Peyer's patch (tissue), 4 donors: Measurements from ENCODE around the gene KIAA0930. TPM values are rescaled to one million over a fixed set of nuclear protein-coding genes. Genes with fewer than 3 reads are reported as not detected.
A peak's percentile ranks its signal among the peaks of the same experiment; 100 is the strongest.

Source experiments
- DNase-seq, 3 donors: peaks; one replicate each; pipeline ENCODE4 v3.0.0-alpha.2; 2017 to 2019
- H3K27ac ChIP-seq, 4 donors: fragments of 200-600 bp; sonication (generic); one replicate each; pipeline ENCODE4 v1.5.1; 2016 to 2019
- H3K27me3 ChIP-seq, 2 donors: fragments of 200-600 bp; sonication (generic); one replicate each; pipeline ENCODE4 v1.5.1; 2019
- H3K36me3 ChIP-seq, 3 donors: fragments of 200-600 bp; sonication (generic); one replicate each; pipeline ENCODE4 v1.5.1; 2016 to 2019
- H3K4me1 ChIP-seq, 4 donors: fragments of 200-600 bp; sonication (generic); one replicate each; pipeline ENCODE4 v1.5.1; 2016 to 2019
- H3K4me3 ChIP-seq, 4 donors: fragments of 200-600 bp; sonication (generic); 1 replicate in 3 of 4; 2 replicates in 1 of 4; pipeline ENCODE4 v1.5.1; 2016 to 2019; ENCODE audit warnings: mild to moderate bottlenecking in 1 of 4
- H3K9me3 ChIP-seq, 4 donors: fragments of 200-600 bp; sonication (generic); one replicate each; pipeline ENCODE4 v1.5.1; 2016 to 2019; ENCODE audit warnings: mild to moderate bottlenecking in 1 of 4
- POLR2A ChIP-seq, 2 donors: fragments of 450-650 bp; IDR thresholded peaks; one replicate each; pipeline ENCODE4 v1.5.1; 2017; ENCODE audit warnings: antibody characterized with exemption in 2 of 2, mild to moderate bottlenecking in 2 of 2, moderate library complexity in 2 of 2
- total RNA-seq, 4 donors: library from RNA; depleted of rRNA; stranded (reverse); fragments of >200 nt; gene quantifications; one replicate each; pipeline ENCODE4 v1.1.0, GENCODE V29; 2016
- TF ChIP-seq, protein P1 (sequence below), 6 experiments: fragments of 450-650 bp in 4 of 6; fragments of 200-600 bp in 2 of 6; sonication (generic) in 1 of 6; IDR thresholded peaks; one replicate each; pipeline ENCODE4 v1.5.1; 2017 to 2019; ENCODE audit warnings: antibody characterized with exemption in 6 of 6, mild to moderate bottlenecking in 3 of 6, moderate library complexity in 1 of 6

Gene KIAA0930
- total RNA-seq, 4 donors from 2014 or later, result 21.2 to 41.3 (median 27.8) TPM

DNA sequence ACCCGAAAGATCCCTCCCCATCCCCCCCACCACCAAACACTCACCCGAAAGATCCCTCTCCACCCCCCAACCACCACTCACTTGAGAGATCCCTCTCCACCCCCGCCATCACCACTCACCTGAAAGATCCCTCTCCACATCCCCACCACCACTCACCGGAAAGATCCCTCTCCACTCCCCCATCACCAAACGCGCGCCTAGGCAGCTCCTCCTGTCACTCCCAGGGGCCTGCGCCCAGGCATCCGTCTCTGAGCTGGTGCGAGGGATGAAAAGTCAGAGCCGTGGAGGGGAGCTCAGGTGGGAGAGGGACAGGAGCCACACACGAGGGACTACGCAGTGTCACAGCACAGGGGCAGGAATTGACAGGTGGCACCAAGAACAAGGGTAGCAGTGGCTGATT lies 11.5 kb downstream of the KIAA0930 start:
- no peaks in the 10 kb centered on the region for H3K36me3 ChIP-seq
- peaks cover 0 to 11% (median 0%) of the 10 kb centered on the region in 4 donors for H3K4me1 ChIP-seq
- H3K27me3 ChIP-seq, result no peaks in the 10 kb centered on the region
- no peak overlapping the region for H3K4me3 ChIP-seq
- no peak for DNase-seq
- H3K27ac ChIP-seq, result no peak overlapping the region
- H3K9me3 ChIP-seq, result no peaks in the 10 kb centered on the region
- TF ChIP-seq, protein P1, sequence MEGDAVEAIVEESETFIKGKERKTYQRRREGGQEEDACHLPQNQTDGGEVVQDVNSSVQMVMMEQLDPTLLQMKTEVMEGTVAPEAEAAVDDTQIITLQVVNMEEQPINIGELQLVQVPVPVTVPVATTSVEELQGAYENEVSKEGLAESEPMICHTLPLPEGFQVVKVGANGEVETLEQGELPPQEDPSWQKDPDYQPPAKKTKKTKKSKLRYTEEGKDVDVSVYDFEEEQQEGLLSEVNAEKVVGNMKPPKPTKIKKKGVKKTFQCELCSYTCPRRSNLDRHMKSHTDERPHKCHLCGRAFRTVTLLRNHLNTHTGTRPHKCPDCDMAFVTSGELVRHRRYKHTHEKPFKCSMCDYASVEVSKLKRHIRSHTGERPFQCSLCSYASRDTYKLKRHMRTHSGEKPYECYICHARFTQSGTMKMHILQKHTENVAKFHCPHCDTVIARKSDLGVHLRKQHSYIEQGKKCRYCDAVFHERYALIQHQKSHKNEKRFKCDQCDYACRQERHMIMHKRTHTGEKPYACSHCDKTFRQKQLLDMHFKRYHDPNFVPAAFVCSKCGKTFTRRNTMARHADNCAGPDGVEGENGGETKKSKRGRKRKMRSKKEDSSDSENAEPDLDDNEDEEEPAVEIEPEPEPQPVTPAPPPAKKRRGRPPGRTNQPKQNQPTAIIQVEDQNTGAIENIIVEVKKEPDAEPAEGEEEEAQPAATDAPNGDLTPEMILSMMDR (IDR thresholded peaks at IDR 0.05), result no peak
- no peak for TF ChIP-seq POLR2A (IDR thresholded peaks at IDR 0.05)

DNA sequence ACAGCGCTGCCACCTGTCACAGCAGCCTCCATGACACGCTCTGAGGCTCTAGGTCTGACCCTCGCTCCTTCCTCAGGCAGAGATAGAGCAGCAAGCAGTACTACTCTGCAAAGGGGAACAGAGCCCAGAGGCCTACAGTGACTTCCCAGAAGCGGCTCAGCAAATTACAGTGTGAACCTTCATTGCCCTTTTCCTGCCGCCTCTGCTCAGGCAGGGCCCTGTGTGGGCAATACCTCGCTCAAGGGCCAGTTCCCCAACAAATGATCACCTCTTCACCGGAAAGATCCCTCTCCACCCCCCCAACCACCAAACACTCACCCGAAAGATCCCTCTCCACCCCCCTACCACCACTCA lies 12.3 kb downstream of the KIAA0930 start:
- Histone ChIP-seq H3K27ac (no peak overlapping the region), H3K27me3 (no peaks in the 10 kb centered on the region)
- TF ChIP-seq, protein P1 (IDR thresholded peaks at IDR 0.05), result no peak
- TF ChIP-seq POLR2A (IDR thresholded peaks at IDR 0.05), result no peak

DNA sequence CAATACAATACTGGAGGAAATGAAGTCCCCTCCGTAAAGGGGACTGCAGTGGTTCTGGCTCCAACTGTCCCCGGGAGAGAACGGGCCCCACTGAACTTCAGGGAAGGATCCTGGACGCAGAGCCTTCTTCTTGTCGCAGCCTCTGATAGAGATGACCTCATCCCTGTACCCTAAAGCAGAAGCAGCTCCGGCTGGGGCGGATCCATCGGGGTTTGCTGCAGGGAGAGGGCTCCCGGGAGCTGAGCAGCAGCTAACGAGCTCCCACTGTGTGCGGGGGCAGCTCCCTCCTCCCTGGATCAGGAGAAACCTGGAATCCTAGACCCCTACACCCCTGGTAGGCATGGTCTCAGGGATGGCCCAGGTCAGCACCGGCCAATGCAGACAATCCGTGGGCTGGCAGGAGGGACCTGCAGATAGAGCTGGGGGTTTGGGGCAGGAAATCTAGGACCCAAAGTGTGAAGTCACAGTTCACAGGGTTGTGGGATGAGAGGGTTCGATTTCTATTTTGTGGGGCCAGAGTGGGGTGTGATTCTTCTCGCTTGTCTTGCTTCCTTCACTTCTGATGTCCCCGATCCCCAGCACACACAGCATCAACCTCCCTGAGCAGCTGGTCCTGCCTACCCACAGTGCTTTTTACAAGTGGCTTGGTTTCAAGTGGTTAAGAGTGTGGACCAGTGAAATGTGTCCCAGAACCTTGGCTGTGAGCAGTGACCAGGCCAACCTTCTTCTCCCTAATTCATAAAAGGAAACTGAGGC lies 12.9 kb downstream of the KIAA0930 start:
- Histone ChIP-seq H3K4me3 (no peak overlapping the region), H3K9me3 (no peaks in the 10 kb centered on the region), H3K36me3 (no peaks in the 10 kb centered on the region), H3K27me3 (no peaks in the 10 kb centered on the region), H3K4me1 (peaks cover 0 to 16% (median 5%) of the 10 kb centered on the region in 4 donors), H3K27ac (no peak overlapping the region)
- no peak for TF ChIP-seq POLR2A (IDR thresholded peaks at IDR 0.05)
- TF ChIP-seq, protein P1 (IDR thresholded peaks at IDR 0.05), result no peak
- DNase-seq, result no peak

More for the DNA sequence above, 12.3 kb downstream of the KIAA0930 start:
- no peaks in the 10 kb centered on the region for H3K36me3 ChIP-seq
- DNase-seq, result no peak
- no peaks in the 10 kb centered on the region for H3K9me3 ChIP-seq
- H3K4me1 ChIP-seq, result peaks cover 0 to 13% (median 2%) of the 10 kb centered on the region in 4 donors
- H3K4me3 ChIP-seq, result no peak overlapping the region

DNA sequence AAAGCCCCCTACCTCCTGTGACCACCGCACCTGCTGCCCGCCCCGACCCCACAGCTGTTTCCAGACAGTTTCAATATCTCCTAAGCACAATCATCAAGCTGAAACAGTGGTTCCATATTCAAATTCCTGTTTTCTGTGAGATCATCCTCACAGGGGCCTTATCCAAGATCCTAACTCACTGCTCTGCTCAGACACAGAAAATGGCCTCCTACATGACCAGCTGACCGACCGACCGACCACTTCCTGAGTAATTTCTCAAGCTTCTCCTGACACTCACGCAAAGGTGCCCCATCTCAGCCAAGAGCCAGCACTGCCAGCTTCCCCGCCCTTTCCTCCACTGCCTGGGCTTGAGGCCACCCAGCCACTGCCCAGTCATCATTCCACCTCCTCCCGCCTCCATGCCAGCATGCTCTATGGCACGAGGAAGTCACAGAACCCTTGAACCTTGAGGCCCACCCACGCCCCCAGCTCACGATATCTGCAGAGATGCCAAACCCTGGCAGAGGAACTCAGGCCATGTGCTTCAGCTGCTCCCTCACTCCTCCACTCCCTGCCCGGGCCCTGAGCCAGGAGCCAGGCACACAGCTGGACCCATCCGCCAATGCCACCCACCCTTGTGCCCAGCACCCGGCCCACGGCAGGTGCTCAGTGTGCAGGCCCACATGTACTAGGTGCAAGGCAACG lies 14.0 kb downstream of the KIAA0930 start:
- Histone ChIP-seq H3K4me1 (peaks cover 0 to 16% (median 5%) of the 10 kb centered on the region in 4 donors), H3K27me3 (no peaks in the 10 kb centered on the region), H3K4me3 (no peak overlapping the region), H3K27ac (peak overlapping the region in 2 of 4 donors; percentile 30 to 32), H3K9me3 (no peaks in the 10 kb centered on the region), H3K36me3 (no peaks in the 10 kb centered on the region)
- TF ChIP-seq POLR2A (IDR thresholded peaks at IDR 0.05), result no peak
- TF ChIP-seq, protein P1 (IDR thresholded peaks at IDR 0.05), result no peak
- peak in 1 of 3 donors; percentile 52 for DNase-seq

DNA sequence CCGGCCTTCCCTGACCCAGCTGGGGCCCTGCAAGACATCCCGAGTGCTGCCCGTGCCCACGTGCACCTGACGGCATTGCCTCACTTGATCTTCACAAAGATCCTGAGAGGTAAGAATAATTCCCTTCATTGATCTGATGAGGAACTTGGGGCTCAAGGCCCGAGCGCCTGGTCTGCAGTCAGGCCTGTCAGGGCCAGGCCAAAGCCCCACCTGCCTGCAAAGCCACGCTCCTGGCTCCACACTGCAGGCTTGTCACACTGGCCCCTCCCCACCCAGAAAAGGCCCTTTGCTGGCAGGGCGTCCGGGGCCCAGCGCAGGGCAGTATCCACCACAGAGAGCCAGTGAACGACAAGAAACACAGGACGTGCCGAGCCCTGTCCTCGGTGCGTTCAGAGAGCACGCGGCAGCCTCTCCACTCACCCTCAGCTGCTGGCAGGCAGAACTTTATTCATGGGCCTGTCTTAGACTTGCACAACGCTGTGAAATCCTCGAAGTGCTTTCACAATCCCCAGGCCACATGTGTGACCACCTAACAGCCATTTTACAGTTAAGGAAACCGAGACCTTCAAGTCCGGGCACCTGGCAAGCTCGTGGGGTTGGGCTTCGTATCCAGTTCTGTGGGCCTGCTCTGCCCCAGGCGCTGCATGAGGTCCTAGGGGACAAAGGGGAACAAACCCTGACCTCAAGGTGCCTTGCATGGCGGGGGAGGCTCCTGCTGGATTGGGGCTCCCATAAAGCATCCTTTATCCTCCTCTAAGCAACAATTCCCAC lies 14.8 kb downstream of the KIAA0930 start:
- Histone ChIP-seq H3K36me3 (no peaks in the 10 kb centered on the region), H3K9me3 (no peaks in the 10 kb centered on the region), H3K4me3 (no peak overlapping the region), H3K4me1 (peaks cover 0 to 16% (median 5%) of the 10 kb centered on the region in 4 donors), H3K27me3 (no peaks in the 10 kb centered on the region), H3K27ac (peak overlapping the region in 2 of 4 donors; percentile 30 to 32)
- peak in 2 of 3 donors; percentile 38 to 62 for DNase-seq
- TF ChIP-seq POLR2A (IDR thresholded peaks at IDR 0.05), result no peak
- TF ChIP-seq, protein P1 (IDR thresholded peaks at IDR 0.05), result no peak
